ENCODE measurements around the gene CDH4.

GRCh38 chr20:61737346-61737745 is 485.3 kb downstream of the CDH4 start:
- TF ChIP-seq, protein P1, sequence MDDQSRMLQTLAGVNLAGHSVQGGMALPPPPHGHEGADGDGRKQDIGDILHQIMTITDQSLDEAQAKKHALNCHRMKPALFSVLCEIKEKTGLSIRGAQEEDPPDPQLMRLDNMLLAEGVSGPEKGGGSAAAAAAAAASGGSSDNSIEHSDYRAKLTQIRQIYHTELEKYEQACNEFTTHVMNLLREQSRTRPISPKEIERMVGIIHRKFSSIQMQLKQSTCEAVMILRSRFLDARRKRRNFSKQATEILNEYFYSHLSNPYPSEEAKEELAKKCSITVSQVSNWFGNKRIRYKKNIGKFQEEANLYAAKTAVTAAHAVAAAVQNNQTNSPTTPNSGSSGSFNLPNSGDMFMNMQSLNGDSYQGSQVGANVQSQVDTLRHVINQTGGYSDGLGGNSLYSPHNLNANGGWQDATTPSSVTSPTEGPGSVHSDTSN (CRISPR knock-in tag; IDR thresholded peaks at IDR 0.05; ENCODE audit: borderline replicate concordance), result no peak
- TF ChIP-seq GLI4 (CRISPR knock-in tag; IDR thresholded peaks at IDR 0.05; ENCODE audit: borderline replicate concordance), result no peak
- no peak for TF ChIP-seq ZNF576 (CRISPR knock-in tag; IDR thresholded peaks at IDR 0.05)
- no peak for TF ChIP-seq CTCF (CRISPR knock-in tag; IDR thresholded peaks at IDR 0.05)
- TF ChIP-seq JUNB (CRISPR knock-in tag; IDR thresholded peaks at IDR 0.05; ENCODE audit: borderline replicate concordance), result no peak
- TF ChIP-seq, protein P2, sequence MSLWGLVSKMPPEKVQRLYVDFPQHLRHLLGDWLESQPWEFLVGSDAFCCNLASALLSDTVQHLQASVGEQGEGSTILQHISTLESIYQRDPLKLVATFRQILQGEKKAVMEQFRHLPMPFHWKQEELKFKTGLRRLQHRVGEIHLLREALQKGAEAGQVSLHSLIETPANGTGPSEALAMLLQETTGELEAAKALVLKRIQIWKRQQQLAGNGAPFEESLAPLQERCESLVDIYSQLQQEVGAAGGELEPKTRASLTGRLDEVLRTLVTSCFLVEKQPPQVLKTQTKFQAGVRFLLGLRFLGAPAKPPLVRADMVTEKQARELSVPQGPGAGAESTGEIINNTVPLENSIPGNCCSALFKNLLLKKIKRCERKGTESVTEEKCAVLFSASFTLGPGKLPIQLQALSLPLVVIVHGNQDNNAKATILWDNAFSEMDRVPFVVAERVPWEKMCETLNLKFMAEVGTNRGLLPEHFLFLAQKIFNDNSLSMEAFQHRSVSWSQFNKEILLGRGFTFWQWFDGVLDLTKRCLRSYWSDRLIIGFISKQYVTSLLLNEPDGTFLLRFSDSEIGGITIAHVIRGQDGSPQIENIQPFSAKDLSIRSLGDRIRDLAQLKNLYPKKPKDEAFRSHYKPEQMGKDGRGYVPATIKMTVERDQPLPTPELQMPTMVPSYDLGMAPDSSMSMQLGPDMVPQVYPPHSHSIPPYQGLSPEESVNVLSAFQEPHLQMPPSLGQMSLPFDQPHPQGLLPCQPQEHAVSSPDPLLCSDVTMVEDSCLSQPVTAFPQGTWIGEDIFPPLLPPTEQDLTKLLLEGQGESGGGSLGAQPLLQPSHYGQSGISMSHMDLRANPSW (CRISPR knock-in tag; IDR thresholded peaks at IDR 0.05; ENCODE audit: borderline replicate concordance), result no peak

Data from HepG2 (cell line).